Left ventricle myocardium superior (tissue), 1 donor: Measurements from ENCODE around the gene ARL3. TPM values are rescaled to one million over a fixed set of nuclear protein-coding genes. Genes with fewer than 3 reads are reported as not detected.

Experiments used
- ATAC-seq: fragments of 200-7000 bp; cut with Tn5 transposase; one replicate; pipeline ENCODE4 v1.9.1; 2020; ENCODE audit warnings: mild to moderate bottlenecking, moderate library complexity
- DNase-seq: peaks from one replicate; pipeline ENCODE4 v3.0.0-alpha.2; 2020
- intact Hi-C: fragments of 100-400 bp; cut with micrococcal nuclease; formaldehyde crosslinking; loops from one replicate; pipeline ENCODE4 v1.11.0; 2022
- total RNA-seq: library from RNA; stranded (reverse); fragmentation: NEBNext Ultra II Directional; extraction: Animal tissue kit (Norgen Biotek cat#: 25700); gene quantifications from one replicate; pipeline ENCODE4 v1.2.1, GENCODE V29; 2021
- donor health status: DM: no; HTN: yes; CAD: no; lungs with severe emphysema.

ARL3 gene
- total RNA-seq, 1 donor from 2014 or later, result 13.6 TPM

DNA sequence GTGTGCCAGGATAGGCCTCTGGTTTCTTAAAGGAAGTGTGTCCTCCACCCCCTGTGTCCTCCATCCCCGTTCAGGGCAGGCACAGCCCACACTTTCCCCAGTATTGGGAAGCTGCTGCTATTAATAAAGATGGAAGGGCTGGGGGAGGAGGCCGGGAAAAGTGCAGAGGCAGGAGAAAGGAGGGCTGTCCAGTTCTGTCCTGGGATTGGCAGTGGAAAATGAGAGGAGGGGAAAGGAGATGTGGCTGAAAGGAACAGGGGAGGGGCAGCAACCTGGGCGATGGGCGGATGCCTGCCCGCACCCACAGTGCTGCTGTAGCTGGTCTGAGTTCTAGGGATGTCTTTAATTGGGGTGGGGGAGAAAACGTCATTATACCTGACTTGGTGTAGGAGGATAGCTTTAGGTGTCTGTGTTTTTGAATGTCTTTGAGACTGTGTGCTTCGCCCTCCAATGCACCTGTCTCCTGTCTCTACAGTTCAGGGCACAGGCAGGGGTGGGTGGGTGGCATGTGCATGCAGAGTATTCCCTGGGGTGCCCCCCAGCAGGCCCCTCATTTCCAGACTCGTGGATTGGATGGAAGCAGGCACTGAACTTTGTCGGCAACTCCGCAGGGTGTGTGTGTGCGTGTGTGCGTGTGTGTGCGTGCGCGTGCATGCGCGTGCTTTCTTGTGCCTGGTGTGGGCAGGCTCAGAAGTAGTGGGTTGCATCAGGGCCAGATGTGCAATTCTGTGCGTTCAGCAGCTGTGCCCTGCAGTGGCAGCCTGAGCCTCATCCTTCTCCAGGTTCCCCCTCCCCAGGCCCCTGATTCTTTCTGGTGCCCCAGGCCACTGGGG lies 67.4 kb downstream of the ARL3 start:
- intact Hi-C loops, result no loop called here
- DNase-seq, result peak; percentile 62
- peak; percentile 14 for ATAC-seq

DNA sequence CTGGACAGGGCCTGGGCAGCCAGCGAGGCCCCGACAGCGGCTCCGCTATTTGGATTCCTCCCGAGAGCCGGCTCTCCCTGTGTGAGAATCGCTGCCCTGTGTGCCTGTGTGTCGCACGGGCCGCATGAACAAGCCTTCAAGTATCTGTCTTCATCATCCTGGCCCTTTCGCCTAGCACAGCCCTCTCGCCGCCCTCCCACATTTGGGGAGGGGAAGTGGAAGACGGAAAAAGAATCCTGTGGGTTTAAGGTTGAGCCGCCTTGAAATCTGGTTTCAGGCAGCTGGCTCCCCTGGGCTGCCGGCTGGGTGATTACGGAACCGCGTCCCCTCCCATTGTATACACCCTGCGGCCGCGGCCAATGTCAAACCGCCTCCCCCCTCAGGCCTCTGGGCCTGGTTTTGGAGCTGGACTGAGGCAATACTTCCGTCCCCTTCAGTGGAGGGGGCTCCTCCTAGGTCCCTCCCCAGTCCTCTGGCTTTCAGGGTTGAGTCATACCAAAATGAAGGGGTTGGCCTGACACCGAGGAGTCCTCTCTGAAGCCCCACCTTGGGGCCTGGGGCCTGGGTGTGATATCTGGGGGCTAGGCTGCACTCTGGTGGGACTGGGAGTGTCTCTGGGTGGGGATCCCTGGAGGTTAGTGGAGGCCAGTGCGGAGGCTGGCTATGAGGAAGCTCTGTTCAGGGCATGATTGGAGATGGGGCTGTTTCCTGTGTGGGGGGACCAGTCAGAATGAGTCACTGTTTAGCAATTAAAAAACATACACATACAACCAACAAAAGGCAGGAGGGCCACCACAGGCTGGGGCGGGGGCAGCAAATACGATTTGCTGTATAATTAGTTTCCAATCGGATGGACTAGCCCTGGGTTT lies 68.2 kb downstream of the ARL3 start:
- ATAC-seq, result peak; percentile 53
- intact Hi-C loops, result no loop called here
- peak; percentile 92 for DNase-seq

GRCh38 chr10:102645388-102645740 lies 68.8 kb downstream of the ARL3 start:
- DNase-seq (peak; percentile 83), ATAC-seq (peak; percentile 14)
- intact Hi-C loops, result no loop called here

GRCh38 chr10:102644646-102645387 lies 69.4 kb downstream of the ARL3 start:
- DNase-seq, result peak; percentile 93
- ATAC-seq, result peak; percentile 29

GRCh38 chr10:102644066-102644645 lies 70.0 kb downstream of the ARL3 start, which contains the start of gene TRIM8:
TRIM8 (plus strand) TSS chr10:102644479; CDS start chr10:102644618, 139 bp downstream.
- DNase-seq (peak; percentile 78), ATAC-seq (peak; percentile 1)
- intact Hi-C loops, result no loop called here

More at GRCh38 chr10:102644646-102645387, 69.4 kb downstream of the ARL3 start:
- intact Hi-C loops, result no loop called here

GRCh38 chr10:102643336-102644065 lies 70.7 kb downstream of the ARL3 start:
- peak; percentile 16 for ATAC-seq
- intact Hi-C loops, result no loop called here
- peak; percentile 82 for DNase-seq

GRCh38 chr10:102642736-102643335 lies 71.4 kb downstream of the ARL3 start:
- DNase-seq (peak; percentile 82), ATAC-seq (peak; percentile 1)
- intact Hi-C loops, result no loop called here

DNA sequence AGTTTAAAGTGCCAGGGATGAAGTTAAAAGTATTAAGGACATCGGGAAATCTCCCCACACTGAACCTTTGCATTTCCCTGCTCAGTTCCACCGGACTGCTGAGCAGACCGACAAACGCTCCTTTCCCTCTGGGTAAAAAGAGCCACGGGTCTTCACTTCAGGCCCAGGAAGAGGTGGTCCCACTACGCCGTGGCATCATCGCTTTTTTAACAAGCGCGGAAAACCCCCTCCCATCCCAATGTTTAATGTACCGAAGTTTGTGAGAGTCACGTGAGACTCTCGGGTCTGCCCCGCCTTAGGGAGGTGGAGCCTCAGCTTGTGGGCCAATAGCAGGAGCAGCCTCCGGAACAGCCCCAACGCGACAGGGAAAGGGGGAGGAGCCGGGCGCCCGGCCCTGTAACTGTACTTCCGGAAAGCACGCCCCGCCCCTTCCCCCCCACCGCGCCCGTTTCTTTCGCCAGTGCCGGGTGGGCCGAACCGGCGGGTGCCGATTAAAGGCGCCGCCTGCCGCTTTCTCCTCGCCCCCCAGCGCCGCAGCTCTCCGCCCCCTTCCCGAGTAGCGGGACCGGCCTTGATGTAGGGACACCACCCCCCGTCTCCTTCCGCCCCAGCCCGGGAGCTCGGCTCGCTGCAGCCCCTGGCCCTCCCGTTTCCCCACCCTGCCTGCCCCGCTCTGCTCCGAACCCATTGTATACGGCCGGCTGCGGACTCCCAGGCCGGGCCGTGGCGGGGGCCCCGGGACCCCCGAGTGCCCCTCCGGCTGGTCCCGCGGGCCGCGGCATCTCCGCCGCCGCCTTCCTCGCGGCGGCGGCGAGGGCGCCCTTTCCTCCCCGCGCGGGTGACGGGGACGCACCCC lies 72.1 kb downstream of the ARL3 start:
- DNase-seq (peak; percentile 99), ATAC-seq (peak; percentile 70)
- intact Hi-C loops, result no loop called here

GRCh38 chr10:102641402-102641801 lies 72.8 kb downstream of the ARL3 start:
- DNase-seq, result no peak
- ATAC-seq, result no peak
- intact Hi-C loops, result no loop called here

- intact Hi-C loops, result no loop called here
- DNase-seq, result no peak
- no peak for ATAC-seq
These were observed 74.7 kb downstream of the ARL3 start for GRCh38 chr10:102639537-102639936.

DNA sequence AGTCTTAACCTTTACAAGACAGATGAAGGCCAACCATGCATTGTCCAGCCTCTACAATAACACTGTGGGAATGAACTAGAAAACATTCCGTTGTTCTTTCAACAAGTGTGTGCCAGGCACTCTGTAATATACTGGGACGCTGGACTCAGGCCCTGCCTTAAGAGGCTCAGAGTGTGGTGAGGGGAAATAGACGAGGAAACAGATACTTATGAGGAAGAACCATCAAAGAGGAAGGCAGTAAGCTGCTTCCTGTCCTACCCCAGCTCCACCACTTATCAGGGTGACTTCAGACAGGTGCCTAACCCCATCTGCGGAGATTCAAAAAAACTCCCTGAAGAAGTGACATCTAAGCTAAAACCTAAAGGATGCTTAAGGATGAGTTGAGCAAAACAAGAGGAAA lies 78.8 kb downstream of the ARL3 start:
- DNase-seq (peak; percentile 3), ATAC-seq (no peak)
- intact Hi-C loops, result no loop called here

GRCh38 chr10:102634686-102635085 lies 79.5 kb downstream of the ARL3 start:
- intact Hi-C loops, result no loop called here
- DNase-seq (peak; percentile 14), ATAC-seq (no peak)

DNA sequence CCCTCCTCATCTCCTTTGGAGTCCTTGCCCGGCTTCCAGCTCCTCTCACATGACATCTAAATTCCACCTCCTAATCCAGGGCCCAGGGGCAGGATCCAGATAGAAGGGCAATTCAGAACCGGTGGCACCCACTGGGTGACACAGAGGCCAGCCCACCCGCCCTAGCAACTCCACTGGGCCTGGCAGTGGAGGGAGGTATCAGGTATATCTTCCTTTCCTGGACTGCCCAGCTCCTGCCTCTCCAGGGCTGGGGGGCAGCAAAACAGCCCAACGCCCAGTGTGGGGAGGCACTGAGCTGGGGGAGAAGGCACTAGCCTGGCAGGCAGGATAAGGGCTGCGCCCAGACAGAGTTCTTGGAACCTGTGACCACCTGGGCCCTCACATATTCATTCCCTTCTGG lies 80.3 kb downstream of the ARL3 start:
- intact Hi-C loops, result no loop called here
- ATAC-seq (peak; percentile 6), DNase-seq (peak; percentile 18)

DNA sequence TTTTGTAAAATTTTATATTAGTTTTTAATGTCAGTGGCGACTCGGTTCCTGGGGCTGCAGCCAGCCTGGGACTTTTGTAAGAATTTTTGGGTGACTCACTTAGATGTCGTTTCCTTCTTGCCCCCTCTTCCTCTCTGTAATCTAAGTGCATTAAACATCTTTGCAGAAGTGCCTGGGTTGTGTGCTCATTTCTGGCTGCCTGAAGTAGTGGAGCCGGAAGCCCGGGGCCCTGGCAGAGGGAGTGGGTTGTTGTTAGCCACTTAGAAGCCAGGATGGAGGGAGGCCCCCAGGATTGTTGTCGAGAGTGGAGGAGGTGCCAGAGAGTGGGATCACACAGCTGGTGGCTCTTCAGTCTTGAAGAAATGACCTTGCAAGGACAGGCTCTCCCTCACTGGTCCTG lies 80.9 kb downstream of the ARL3 start:
- ATAC-seq (peak; percentile 15), DNase-seq (peak; percentile 49)
- intact Hi-C loops, result no loop called here

DNA sequence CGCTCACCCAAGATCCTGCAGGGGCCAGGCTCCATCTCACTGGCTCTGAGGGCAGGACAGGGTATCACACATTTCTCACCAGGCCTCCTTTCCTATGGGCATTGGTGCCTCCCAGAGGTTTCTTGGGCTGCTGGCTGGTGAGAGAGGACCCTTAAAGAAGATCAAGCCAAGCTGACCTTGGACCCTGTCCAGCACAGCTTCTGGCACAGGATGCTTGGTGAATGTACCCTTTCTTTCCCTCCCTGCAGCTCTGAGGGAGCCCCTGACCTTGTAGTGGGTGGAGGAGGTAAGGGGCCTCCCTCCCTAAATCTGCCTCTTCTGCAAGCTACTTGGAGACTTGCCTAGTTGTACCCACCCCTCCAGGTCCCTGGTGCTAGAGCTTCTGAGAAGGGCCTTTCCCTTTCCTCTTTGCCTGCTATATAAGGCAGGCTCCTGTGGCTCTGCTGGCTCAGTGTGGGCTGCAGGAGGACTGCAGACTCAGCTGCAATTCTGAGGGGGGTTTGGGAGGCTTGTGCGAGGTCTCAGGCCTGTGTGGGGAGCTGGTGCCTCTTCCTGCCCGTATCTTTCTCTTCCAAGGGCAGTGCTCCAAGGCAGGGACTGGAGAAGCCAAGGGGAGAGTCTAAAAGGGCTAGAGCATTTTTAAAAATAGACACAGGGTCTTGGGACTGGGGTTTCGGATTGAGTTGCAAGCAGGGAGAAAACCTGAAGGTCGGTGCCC lies 81.6 kb downstream of the ARL3 start:
- DNase-seq, result peak; percentile 51
- intact Hi-C loops, result no loop called here
- ATAC-seq, result peak; percentile 56

GRCh38 chr10:102631525-102632393 lies 82.4 kb downstream of the ARL3 start:
- DNase-seq, result no peak
- intact Hi-C loops, result no loop called here

More at GRCh38 chr10:102631525-102632393, 82.4 kb downstream of the ARL3 start:
- ATAC-seq, result no peak
